Measurements from ENCODE around the gene GLIS1. TPM values are rescaled to one million over a fixed set of nuclear protein-coding genes. Genes with fewer than 3 reads are reported as not detected.

GLIS1 gene
- total and polyA plus RNA-seq, 11 donors = 0.06 to 0.35 (median 0.13) TPM; not detected in 6

GRCh38 chr1:53563611-53564010, 175.4 kb downstream of the GLIS1 start:
- H3K4me3 ChIP-seq = no peak overlapping the region
- peaks cover 0 to 11% (median 0%) of the 10 kb centered on the region in 12 donors for H3K9me3 ChIP-seq
- H3K27ac ChIP-seq = no peak overlapping the region
- TF ChIP-seq CTCF (IDR thresholded peaks at IDR 0.05) (no peak), POLR2A (IDR thresholded peaks at IDR 0.05) (no peak)
- H3K36me3 ChIP-seq = no peaks in the 10 kb centered on the region
- DNase-seq = no peak
- peaks cover 0 to 18% (median 0%) of the 10 kb centered on the region in 9 donors for H3K27me3 ChIP-seq
- H3K4me1 ChIP-seq = no peaks in the 10 kb centered on the region
- 64 to 80% (median 71%) methylated on average over 4 of the region's 4 CpGs for WGBS, 4 donors
- intact Hi-C loops (cut with DNase I) = no loop called here
- ATAC-seq = no peak

GRCh38 chr1:53562981-53563379, 176.0 kb downstream of the GLIS1 start:
- Histone ChIP-seq H3K27ac (no peak overlapping the region), H3K36me3 (no peaks in the 10 kb centered on the region), H3K27me3 (peaks cover 0 to 18% (median 0%) of the 10 kb centered on the region in 9 donors), H3K4me3 (no peak overlapping the region), H3K4me1 (no peaks in the 10 kb centered on the region), H3K9me3 (peaks cover 0 to 11% (median 0%) of the 10 kb centered on the region in 12 donors)
- TF ChIP-seq POLR2A (IDR thresholded peaks at IDR 0.05) = no peak
- no peak for TF ChIP-seq CTCF (IDR thresholded peaks at IDR 0.05)
- ATAC-seq (no peak), DNase-seq (no peak)
- intact Hi-C loops (cut with DNase I) = no loop called here
- 83 to 90% (median 87%) methylated on average over 3 of the region's 3 CpGs for WGBS, 4 donors

- Histone ChIP-seq H3K4me1 (no peaks in the 10 kb centered on the region), H3K4me3 (no peak overlapping the region), H3K27me3 (peaks cover 0 to 18% (median 0%) of the 10 kb centered on the region in 9 donors), H3K27ac (no peak overlapping the region), H3K36me3 (no peaks in the 10 kb centered on the region), H3K9me3 (peaks cover 0 to 7% (median 0%) of the 10 kb centered on the region in 12 donors)
- DNase-seq (no peak), ATAC-seq (no peak)
- intact Hi-C loops (cut with DNase I) = no loop called here
- TF ChIP-seq POLR2A (IDR thresholded peaks at IDR 0.05) (no peak), CTCF (IDR thresholded peaks at IDR 0.05) (no peak)
- WGBS, 4 donors = 64 to 72% (median 66%) methylated on average over 14 of the region's 14 CpGs
Observed at GRCh38 chr1:53562291-53562980, 176.5 kb downstream of the GLIS1 start.

- 76 to 82% (median 77%) methylated on average over 11 of the region's 11 CpGs for WGBS, 4 donors
- Histone ChIP-seq H3K4me3 (no peak overlapping the region), H3K9me3 (no peaks in the 10 kb centered on the region), H3K27ac (no peak overlapping the region), H3K4me1 (no peaks in the 10 kb centered on the region), H3K27me3 (peaks cover 0 to 18% (median 0%) of the 10 kb centered on the region in 9 donors), H3K36me3 (no peaks in the 10 kb centered on the region)
- intact Hi-C loops (cut with DNase I) = no loop called here
- no peak for TF ChIP-seq POLR2A (IDR thresholded peaks at IDR 0.05)
- TF ChIP-seq CTCF (IDR thresholded peaks at IDR 0.05) = no peak
- ATAC-seq = no peak
- peak in 2 of 5 donors; percentile 18 to 55 for DNase-seq
Observed at GRCh38 chr1:53561503-53562105, 177.4 kb downstream of the GLIS1 start.

All from heart left ventricle (tissue), 16 donors.